TTC549 (cell line): ENCODE data around the gene APPL2.

Source experiments
- FAIRE-seq: peaks from 2 replicates; lab custom pipeline; 2012; peaks lifted over from hg19 to GRCh38; lab: Jason Lieb, UNC

APPL2 gene

GRCh38 chr12:105222726-105223351, 13.1 kb downstream of the APPL2 start:
- FAIRE-seq = no peak

- FAIRE-seq = no peak
Measured at GRCh38 chr12:105222284-105222655, 13.7 kb downstream of the APPL2 start.

GRCh38 chr12:105221583-105222283, 14.2 kb downstream of the APPL2 start:
- FAIRE-seq = no peak

GRCh38 chr12:105220929-105221290, 15.1 kb downstream of the APPL2 start:
- no peak for FAIRE-seq

- no peak for FAIRE-seq
Measured at GRCh38 chr12:105220150-105220928, 15.6 kb downstream of the APPL2 start.

- FAIRE-seq = no peak
Measured at GRCh38 chr12:105219261-105220028, 16.5 kb downstream of the APPL2 start.

GRCh38 chr12:105218434-105218833, 17.5 kb downstream of the APPL2 start:
- FAIRE-seq = no peak

- no peak for FAIRE-seq
Measured at GRCh38 chr12:105214670-105215375, 21.2 kb downstream of the APPL2 start.

- no peak for FAIRE-seq
Measured at GRCh38 chr12:105214148-105214547, 21.8 kb downstream of the APPL2 start.

- FAIRE-seq = no peak
Measured at GRCh38 chr12:105212438-105212837, 23.5 kb downstream of the APPL2 start.

GRCh38 chr12:105209091-105209490, 26.9 kb downstream of the APPL2 start:
- no peak for FAIRE-seq

- FAIRE-seq = no peak
Measured at GRCh38 chr12:105206686-105207374, 29.1 kb downstream of the APPL2 start.

- FAIRE-seq = no peak
Measured at GRCh38 chr12:105205322-105206048, 30.5 kb downstream of the APPL2 start.

GRCh38 chr12:105204916-105205315, 31.1 kb downstream of the APPL2 start:
- FAIRE-seq = no peak

GRCh38 chr12:105204127-105204526, 31.8 kb downstream of the APPL2 start:
- FAIRE-seq = no peak

GRCh38 chr12:105202202-105202601, 33.8 kb downstream of the APPL2 start:
- FAIRE-seq = no peak

- FAIRE-seq = no peak
Measured at GRCh38 chr12:105201299-105201698, 34.7 kb downstream of the APPL2 start.

- FAIRE-seq = no peak
Measured at GRCh38 chr12:105200385-105200784, 35.6 kb downstream of the APPL2 start.

GRCh38 chr12:105198961-105199360, 37.0 kb downstream of the APPL2 start:
- no peak for FAIRE-seq

GRCh38 chr12:105196090-105196489, 39.9 kb downstream of the APPL2 start:
- FAIRE-seq = no peak

GRCh38 chr12:105194947-105195346, 41.0 kb downstream of the APPL2 start:
- FAIRE-seq = no peak
